K562 (cell line): ENCODE measurements around the gene PIP5K1B. TPM values are rescaled to one million over a fixed set of nuclear protein-coding genes. Genes with fewer than 3 reads are reported as not detected.

Experiments used
- ATAC-seq: fragments of 200-7000 bp; cut with Tn5 transposase; 3 replicates; pipeline ENCODE4 v1.9.1; 2020; ENCODE audit warnings: moderate library complexity
- BruUV-seq: library from RNA; stranded (reverse); fragments of 400-500 nt; replicated peaks from 2 replicates; lab custom pipeline; 2021; lab: Mats Ljungman, UMichigan
- CTCF ChIA-PET: fragments of 300-600 bp; formaldehyde crosslinking; extraction: SDS; loops from one replicate; lab custom pipeline; 2021; ENCODE audit warnings: low intra/inter-chr PET ratio; lab: Yijun Ruan, JAX
- POLR2A ChIA-PET: fragments of 300-600, 350-650 bp; sonication (Branson Sonifier 250); formaldehyde crosslinking; extraction: SDS; loops from one replicate; lab custom pipeline; 2021; ENCODE audit warnings: antibody characterized with exemption, inconsistent platforms; lab: Yijun Ruan, JAX
- DNase-seq, 4 experiments: peaks; one replicate each; pipeline versions ENCODE4 v3.0.0 to v3.0.0-alpha.2; 2011 to 2018; ENCODE audit warnings: low spot score in 3 of 4, mixed read lengths in 3 of 4; ENCODE audit errors: extremely low read depth in 1 of 4
- FAIRE-seq: peaks from 2 replicates; lab custom pipeline; 2011; peaks lifted over from hg19 to GRCh38; lab: Jason Lieb, UNC
- H2AFZ ChIP-seq: 2 replicates; pipeline ENCODE4 v1.6.0; 2011; ENCODE audit warnings: low read depth, low read length, control low read depth, inconsistent platforms
- H3K27ac ChIP-seq: fragments of 200-600 bp; 3 replicates; pipeline ENCODE4 v1.8.0; 2011; ENCODE audit warnings: low read depth, mild to moderate bottlenecking, control low read depth, inconsistent platforms, low read length, moderate library complexity, mixed read lengths; ENCODE audit errors: extremely low read depth
- H3K27me3 ChIP-seq, 2 experiments: fragments of 300-600 bp in 1 of 2; 2 replicates in 1 of 2; 3 replicates in 1 of 2; pipeline versions ENCODE4 v1.6.0 to v1.8.0; 2011; ENCODE audit warnings: inconsistent platforms in 2 of 2, low read length in 2 of 2, mild to moderate bottlenecking in 1 of 2, mixed read lengths in 1 of 2, moderate library complexity in 1 of 2; ENCODE audit not compliant: control insufficient read depth in 2 of 2, insufficient read depth in 2 of 2
- H3K36me3 ChIP-seq: fragments of 300-600 bp; 3 replicates; pipeline ENCODE4 v1.8.0; 2011; ENCODE audit warnings: mild to moderate bottlenecking, low read length, inconsistent platforms; ENCODE audit not compliant: control insufficient read depth, insufficient read depth
- H3K4me1 ChIP-seq, 2 experiments: fragments of 200-600 bp in 1 of 2; replicated peaks in 1 of 2; 2 replicates in 1 of 2; 3 replicates in 1 of 2; pipeline versions ENCODE4 v1.5.1 to v1.8.0; 2011; ENCODE audit warnings: inconsistent platforms in 2 of 2, low read length in 2 of 2, mild to moderate bottlenecking in 1 of 2, mixed read lengths in 1 of 2, moderate library complexity in 1 of 2; ENCODE audit not compliant: control insufficient read depth in 2 of 2, insufficient read depth in 2 of 2
- H3K4me2 ChIP-seq: 2 replicates; pipeline ENCODE4 v1.6.1; 2011; ENCODE audit warnings: low read length, control low read depth, inconsistent platforms, mixed read lengths; ENCODE audit not compliant: insufficient read depth
- H3K4me3 ChIP-seq: fragments of 200-600 bp; sonication (generic), shearing (Covaris generic); 2 replicates; pipeline ENCODE4 v1.5.1; 2016; ENCODE audit warnings: control low read depth, inconsistent platforms
- H3K79me2 ChIP-seq: fragments of 200-600 bp; 3 replicates; pipeline ENCODE4 v1.8.0; 2011; ENCODE audit warnings: low read length, inconsistent platforms; ENCODE audit not compliant: control insufficient read depth, insufficient read depth
- H3K9ac ChIP-seq, 2 experiments: 2 replicates each; pipeline versions ENCODE4 v1.6.0 to v1.6.1; 2011; ENCODE audit warnings: low read depth in 2 of 2, low read length in 2 of 2, control low read depth in 1 of 2, inconsistent platforms in 1 of 2, mild to moderate bottlenecking in 1 of 2, mixed read lengths in 1 of 2; ENCODE audit not compliant: insufficient read depth in 1 of 2
- H3K9me1 ChIP-seq: one replicate; pipeline ENCODE4 v1.6.0; 2011; ENCODE audit warnings: inconsistent platforms, mild to moderate bottlenecking, low read length, moderate library complexity; ENCODE audit not compliant: control insufficient read depth, insufficient read depth
- H3K9me3 ChIP-seq: replicated peaks from 2 replicates; pipeline ENCODE4 v1.5.1; 2011; ENCODE audit warnings: low read depth, low read length, inconsistent platforms; ENCODE audit not compliant: control insufficient read depth, insufficient read depth
- H4K20me1 ChIP-seq: replicated peaks from 2 replicates; pipeline ENCODE4 v1.6.1; 2011; ENCODE audit warnings: low read length, inconsistent platforms, mixed read lengths; ENCODE audit not compliant: control insufficient read depth, insufficient read depth
- CHD1 ChIP-seq: fragments of 200-600 bp; sonication (generic); IDR thresholded peaks from one replicate; pipeline ENCODE4 v1.6.1; 2012; ENCODE audit warnings: mild to moderate bottlenecking, moderate library complexity, low read length, inconsistent platforms
- EP400 ChIP-seq: fragments of 450-650 bp; IDR thresholded peaks from 2 replicates; pipeline ENCODE4 v1.6.1; 2017; ENCODE audit warnings: antibody characterized with exemption, mild to moderate bottlenecking, moderate library complexity
- ETS2 ChIP-seq: IDR thresholded peaks from 2 replicates; pipeline ENCODE4 v1.6.1; 2016; ENCODE audit warnings: borderline replicate concordance, missing genetic modification characterization, mild to moderate bottlenecking, moderate library complexity, missing compliant biosample characterization; ENCODE audit not compliant: poor library complexity, severe bottlenecking
- ETV5 ChIP-seq: sonication (generic); formaldehyde crosslinking; IDR thresholded peaks from 2 replicates; pipeline ENCODE4 v1.4.0; 2020; ENCODE audit warnings: low read depth, mild to moderate bottlenecking, missing genetic modification reagents
- GATA2 ChIP-seq: sonication (generic); formaldehyde crosslinking; IDR thresholded peaks from 2 replicates; pipeline ENCODE4 v1.4.0; 2020; ENCODE audit warnings: mild to moderate bottlenecking, missing genetic modification reagents
- NKRF ChIP-seq: fragments of 450-650 bp; IDR thresholded peaks from 2 replicates; pipeline ENCODE4 v1.6.1; 2016; ENCODE audit warnings: borderline replicate concordance
- POLR2B ChIP-seq: fragments of 450-650 bp; IDR thresholded peaks from 2 replicates; pipeline ENCODE4 v1.6.1; 2018; ENCODE audit warnings: low read depth; ENCODE audit not compliant: partially characterized antibody
- POLR3G ChIP-seq: IDR thresholded peaks from 2 replicates; pipeline ENCODE4 v1.6.1; 2011; ENCODE audit not compliant: insufficient read length, insufficient replicate concordance; ENCODE audit errors: extremely low read depth
- SREBF2 ChIP-seq: sonication (generic); formaldehyde crosslinking; IDR thresholded peaks from 2 replicates; pipeline ENCODE4 v1.4.0; 2020; ENCODE audit warnings: mild to moderate bottlenecking, missing genetic modification reagents
- WGBS: fragments of 100-300 bp; shearing (Covaris generic); methylation state at CpG from one replicate; pipeline ENCODE4 v1.1.6; 2016; ENCODE audit warnings: low coverage, mixed read lengths; ENCODE audit not compliant: insufficient coverage; ENCODE audit errors: missing lambda C conversion rate; 5-methylcytosine and 5-hydroxymethylcytosine counted together
- in situ Hi-C: fragments of 300-500 bp; cut with MboI; formaldehyde crosslinking; loops from 4 replicates; pipeline ENCODE4 v1.15.0; 2018; ENCODE audit warnings: inconsistent platforms, mixed read lengths
- intact Hi-C: fragments of 100-400 bp; cut with micrococcal nuclease; formaldehyde crosslinking; loops from 2 replicates; pipeline ENCODE4 v1.14.2; 2022
- polyA plus RNA-seq, 8 experiments: library from polyadenylated mRNA; depleted of rRNA in 4 of 8; stranded (reverse) in 5 of 8; unstranded in 3 of 8; fragments of >200 nt; fragmentation: Nextera tagmentation in 2 of 8; fragmentation: Illumina TruSeq in 1 of 8; extraction: Ambion mirVana in 2 of 8; extraction: Trizol in 1 of 8; gene quantifications; 2 replicates each; pipeline versions ENCODE4 v1.2.1 to v1.2.3, GENCODE V29; 2011 to 2014; ENCODE audit warnings: inconsistent platforms in 1 of 8, missing spikeins in 1 of 8
- total RNA-seq, 7 experiments: library from RNA; depleted of rRNA in 6 of 7; stranded (reverse); fragments of >200 nt in 6 of 7; fragmentation: Illumina TruSeq in 2 of 7; extraction: Trizol in 2 of 7; gene quantifications; 2 replicates each; pipeline versions ENCODE4 v1.2.1 to v1.2.3, GENCODE V29; 2011 to 2021; ENCODE audit warnings: low replicate concordance in 1 of 7

The PIP5K1B gene
- total and polyA plus RNA-seq, 9 of the 15 experiments (the other 6 are each of a cell fraction or from before 2014, with no cell fraction given) = 3.1 to 12.9 (median 7.4) TPM

GRCh38 chr9:68920921-68921320 lies 215.9 kb downstream of the PIP5K1B start:
- no TSS peak for BruUV-seq
- FAIRE-seq = no peak
- no peak overlapping the region for H3K27ac ChIP-seq
- peaks cover 7% of the 10 kb centered on the region for H3K36me3 ChIP-seq
- H3K9me1 ChIP-seq = no peaks in the 10 kb centered on the region
- ChIA-PET CTCF (no interaction called here), POLR2A (no interaction called here)
- H3K9me3 ChIP-seq = no peaks in the 10 kb centered on the region
- H3K4me3 ChIP-seq = no peak overlapping the region
- no peaks in the 10 kb centered on the region for H4K20me1 ChIP-seq
- WGBS = 82% methylated on average over 1 of the region's 1 CpG
- no peak for DNase-seq
- TF ChIP-seq POLR3G = no peak
- no peak for TF ChIP-seq ETS2
- no peak for TF ChIP-seq CHD1
- no peak for TF ChIP-seq SREBF2 (CRISPR knock-in tag)
- no peak for TF ChIP-seq GATA2 (CRISPR knock-in tag)
- TF ChIP-seq EP400 = no peak
- no peak for TF ChIP-seq POLR2B
- TF ChIP-seq ETV5 (CRISPR knock-in tag) = no peak
- TF ChIP-seq NKRF = no peak
- intact Hi-C loops (loop anchor here (10.0 kb wide), 1 partner anchor 56 kb away; no protein-coding TSS in a partner anchor), in situ Hi-C loops (no loop called here)
- ATAC-seq = no peak
- no peaks in the 10 kb centered on the region; a peak in 1 of 5 replicates for H3K4me1 ChIP-seq
- no peak overlapping the region for H2AFZ ChIP-seq
- no peak overlapping the region for H3K9ac ChIP-seq
- H3K27me3 ChIP-seq = no peaks in the 10 kb centered on the region
- H3K79me2 ChIP-seq = no peaks in the 10 kb centered on the region
- no peak overlapping the region for H3K4me2 ChIP-seq
